GM19351 (cell line): ENCODE data around the gene PTPRJ.

Experiments used
- ATAC-seq: cut with Tn5 transposase; IDR thresholded peaks from one replicate; pipeline ENCODE4 v1.9.1; 2021; ENCODE audit warnings: mild to moderate bottlenecking, moderate library complexity; ENCODE audit not compliant: unreplicated experiment

Gene PTPRJ

GRCh38 chr11:48141475-48142122, 161.2 kb downstream of the PTPRJ start:
- no peak for ATAC-seq

GRCh38 chr11:48142889-48143288, 162.5 kb downstream of the PTPRJ start:
- no peak for ATAC-seq

GRCh38 chr11:48148749-48149148, 168.4 kb downstream of the PTPRJ start:
- ATAC-seq = no peak

GRCh38 chr11:48150213-48150612, 169.9 kb downstream of the PTPRJ start:
- ATAC-seq = no peak

GRCh38 chr11:48154151-48154550, 173.8 kb downstream of the PTPRJ start:
- ATAC-seq = no peak

- no peak for ATAC-seq
These were observed 181.9 kb downstream of the PTPRJ start for GRCh38 chr11:48161951-48162884.

GRCh38 chr11:48162885-48163268, 182.5 kb downstream of the PTPRJ start:
- no peak for ATAC-seq

- no peak for ATAC-seq
These were observed 183.2 kb downstream of the PTPRJ start for GRCh38 chr11:48163360-48164100.

- no peak for ATAC-seq
These were observed 184.5 kb downstream of the PTPRJ start for GRCh38 chr11:48164836-48165235.

GRCh38 chr11:48165426-48165825, 185.1 kb downstream of the PTPRJ start:
- no peak for ATAC-seq

- ATAC-seq = no peak
These were observed 187.0 kb downstream of the PTPRJ start for GRCh38 chr11:48167380-48167779.

- no peak for ATAC-seq
These were observed 188.5 kb downstream of the PTPRJ start for GRCh38 chr11:48168815-48169214.

- ATAC-seq = no peak
These were observed 188.9 kb downstream of the PTPRJ start for GRCh38 chr11:48169259-48169658.

GRCh38 chr11:48169717-48170116, 189.4 kb downstream of the PTPRJ start:
- ATAC-seq = no peak

GRCh38 chr11:48170241-48171233, 190.2 kb downstream of the PTPRJ start:
- no peak for ATAC-seq

- ATAC-seq = peak; percentile 77
These were observed 192.7 kb downstream of the PTPRJ start for GRCh38 chr11:48172818-48173609.

GRCh38 chr11:48177661-48178060, 197.3 kb downstream of the PTPRJ start:
- no peak for ATAC-seq

- ATAC-seq = no peak
These were observed 200.3 kb downstream of the PTPRJ start for GRCh38 chr11:48180627-48181026.

GRCh38 chr11:48182860-48183526, 202.6 kb downstream of the PTPRJ start:
- ATAC-seq = no peak
